ENCODE data around the gene ARMC3. TPM values are rescaled to one million over a fixed set of nuclear protein-coding genes. Genes with fewer than 3 reads are reported as not detected.

ARMC3 gene
- total and polyA plus RNA-seq, 2 experiments from 2014 or later = 0.24 TPM; not detected in 1

DNA sequence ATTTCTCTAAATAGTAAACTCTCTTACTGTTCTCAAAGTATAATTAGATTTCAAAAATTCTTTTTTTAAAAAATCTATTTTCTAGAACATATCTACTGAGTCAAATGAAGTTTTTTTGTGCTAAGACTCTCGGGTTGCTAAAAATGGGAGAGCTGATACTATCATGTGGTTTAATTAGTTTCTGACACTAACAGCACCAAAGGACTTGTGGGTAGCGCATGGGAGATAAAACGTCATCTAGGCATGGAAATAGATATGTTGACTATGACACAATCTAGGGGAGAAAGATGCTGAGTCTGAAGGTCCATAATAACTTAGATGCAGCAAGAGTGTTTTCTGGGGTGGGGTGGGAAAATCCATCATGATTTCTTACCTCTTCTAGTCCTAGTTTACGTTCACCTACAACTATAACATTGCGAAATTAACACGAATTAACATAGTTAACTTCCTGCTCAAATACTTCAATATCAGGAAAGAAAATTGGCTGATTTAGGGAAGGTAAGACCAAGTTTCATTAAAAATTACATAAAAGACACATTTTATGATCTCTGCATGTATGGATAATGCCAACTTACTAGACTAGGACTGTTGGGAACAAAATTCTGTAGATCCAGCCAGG lies 14.3 kb upstream of the ARMC3 start (continued):
- TF ChIP-seq, protein P1, sequence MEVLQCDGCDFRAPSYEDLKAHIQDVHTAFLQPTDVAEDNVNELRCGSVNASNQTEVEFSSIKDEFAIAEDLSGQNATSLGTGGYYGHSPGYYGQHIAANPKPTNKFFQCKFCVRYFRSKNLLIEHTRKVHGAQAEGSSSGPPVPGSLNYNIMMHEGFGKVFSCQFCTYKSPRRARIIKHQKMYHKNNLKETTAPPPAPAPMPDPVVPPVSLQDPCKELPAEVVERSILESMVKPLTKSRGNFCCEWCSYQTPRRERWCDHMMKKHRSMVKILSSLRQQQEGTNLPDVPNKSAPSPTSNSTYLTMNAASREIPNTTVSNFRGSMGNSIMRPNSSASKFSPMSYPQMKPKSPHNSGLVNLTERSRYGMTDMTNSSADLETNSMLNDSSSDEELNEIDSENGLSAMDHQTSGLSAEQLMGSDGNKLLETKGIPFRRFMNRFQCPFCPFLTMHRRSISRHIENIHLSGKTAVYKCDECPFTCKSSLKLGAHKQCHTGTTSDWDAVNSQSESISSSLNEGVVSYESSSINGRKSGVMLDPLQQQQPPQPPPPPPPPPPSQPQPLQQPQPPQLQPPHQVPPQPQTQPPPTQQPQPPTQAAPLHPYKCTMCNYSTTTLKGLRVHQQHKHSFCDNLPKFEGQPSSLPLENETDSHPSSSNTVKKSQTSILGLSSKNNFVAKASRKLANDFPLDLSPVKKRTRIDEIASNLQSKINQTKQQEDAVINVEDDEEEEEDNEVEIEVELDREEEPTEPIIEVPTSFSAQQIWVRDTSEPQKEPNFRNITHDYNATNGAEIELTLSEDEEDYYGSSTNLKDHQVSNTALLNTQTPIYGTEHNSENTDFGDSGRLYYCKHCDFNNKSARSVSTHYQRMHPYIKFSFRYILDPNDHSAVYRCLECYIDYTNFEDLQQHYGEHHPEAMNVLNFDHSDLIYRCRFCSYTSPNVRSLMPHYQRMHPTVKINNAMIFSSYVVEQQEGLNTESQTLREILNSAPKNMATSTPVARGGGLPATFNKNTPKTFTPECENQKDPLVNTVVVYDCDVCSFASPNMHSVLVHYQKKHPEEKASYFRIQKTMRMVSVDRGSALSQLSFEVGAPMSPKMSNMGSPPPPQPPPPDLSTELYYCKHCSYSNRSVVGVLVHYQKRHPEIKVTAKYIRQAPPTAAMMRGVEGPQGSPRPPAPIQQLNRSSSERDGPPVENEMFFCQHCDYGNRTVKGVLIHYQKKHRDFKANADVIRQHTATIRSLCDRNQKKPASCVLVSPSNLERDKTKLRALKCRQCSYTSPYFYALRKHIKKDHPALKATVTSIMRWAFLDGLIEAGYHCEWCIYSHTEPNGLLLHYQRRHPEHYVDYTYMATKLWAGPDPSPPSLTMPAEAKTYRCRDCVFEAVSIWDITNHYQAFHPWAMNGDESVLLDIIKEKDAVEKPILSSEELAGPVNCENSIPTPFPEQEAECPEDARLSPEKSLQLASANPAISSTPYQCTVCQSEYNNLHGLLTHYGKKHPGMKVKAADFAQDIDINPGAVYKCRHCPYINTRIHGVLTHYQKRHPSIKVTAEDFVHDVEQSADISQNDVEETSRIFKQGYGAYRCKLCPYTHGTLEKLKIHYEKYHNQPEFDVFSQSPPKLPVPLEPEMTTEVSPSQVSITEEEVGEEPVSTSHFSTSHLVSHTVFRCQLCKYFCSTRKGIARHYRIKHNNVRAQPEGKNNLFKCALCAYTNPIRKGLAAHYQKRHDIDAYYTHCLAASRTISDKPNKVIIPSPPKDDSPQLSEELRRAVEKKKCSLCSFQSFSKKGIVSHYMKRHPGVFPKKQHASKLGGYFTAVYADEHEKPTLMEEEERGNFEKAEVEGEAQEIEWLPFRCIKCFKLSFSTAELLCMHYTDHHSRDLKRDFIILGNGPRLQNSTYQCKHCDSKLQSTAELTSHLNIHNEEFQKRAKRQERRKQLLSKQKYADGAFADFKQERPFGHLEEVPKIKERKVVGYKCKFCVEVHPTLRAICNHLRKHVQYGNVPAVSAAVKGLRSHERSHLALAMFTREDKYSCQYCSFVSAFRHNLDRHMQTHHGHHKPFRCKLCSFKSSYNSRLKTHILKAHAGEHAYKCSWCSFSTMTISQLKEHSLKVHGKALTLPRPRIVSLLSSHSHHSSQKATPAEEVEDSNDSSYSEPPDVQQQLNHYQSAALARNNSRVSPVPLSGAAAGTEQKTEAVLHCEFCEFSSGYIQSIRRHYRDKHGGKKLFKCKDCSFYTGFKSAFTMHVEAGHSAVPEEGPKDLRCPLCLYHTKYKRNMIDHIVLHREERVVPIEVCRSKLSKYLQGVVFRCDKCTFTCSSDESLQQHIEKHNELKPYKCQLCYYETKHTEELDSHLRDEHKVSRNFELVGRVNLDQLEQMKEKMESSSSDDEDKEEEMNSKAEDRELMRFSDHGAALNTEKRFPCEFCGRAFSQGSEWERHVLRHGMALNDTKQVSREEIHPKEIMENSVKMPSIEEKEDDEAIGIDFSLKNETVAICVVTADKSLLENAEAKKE (CRISPR knock-in tag; IDR thresholded peaks at IDR 0.05) = no peak

DNA sequence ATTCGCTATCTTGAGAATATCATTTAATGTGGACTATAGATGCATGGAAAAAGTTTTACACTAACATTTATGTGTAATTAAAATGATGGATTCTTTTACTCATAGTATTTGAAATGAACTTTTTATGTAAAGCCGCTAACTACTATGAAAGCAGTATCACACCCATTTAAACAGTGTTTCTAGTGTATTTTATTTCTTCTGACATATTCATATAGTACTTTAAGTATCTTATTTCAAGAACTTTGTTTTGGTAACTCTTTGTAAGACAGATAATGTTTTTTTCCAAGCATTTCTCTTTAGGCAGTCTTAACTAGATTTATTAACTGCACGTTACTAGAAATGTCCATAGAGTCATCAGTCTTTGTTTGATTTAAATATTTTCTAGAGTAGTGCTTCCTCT lies 12.5 kb upstream of the ARMC3 start:
- Histone ChIP-seq H3K79me2 (replicated peaks; ENCODE audit: insufficient read depth) (no peaks in the 10 kb centered on the region), H3K27ac (ENCODE audit: low read depth) (no peak overlapping the region), H3K36me3 (ENCODE audit: insufficient read depth) (no peaks in the 10 kb centered on the region), H3K27me3 (ENCODE audit: insufficient read depth) (no peaks in the 10 kb centered on the region), H3K9me2 (ENCODE audit: insufficient read depth) (no peaks in the 10 kb centered on the region; the same call in 1 of the 2 replicates), H3K4me1 (ENCODE audit: insufficient read depth) (no peaks in the 10 kb centered on the region), H3K4me3 (no peak overlapping the region), H2AFZ (no peak overlapping the region), H3K4me2 (no peak overlapping the region), H4K20me1 (replicated peaks; ENCODE audit: insufficient read depth) (no peaks in the 10 kb centered on the region), H3F3A (replicated peaks; ENCODE audit: low read depth) (no peaks in the 10 kb centered on the region)
- Mint-ChIP-seq H3K4me1 (no peaks in the 10 kb centered on the region), H3K9me3 (peaks cover 8% of the 10 kb centered on the region; the same call in 1 of the 3 replicates), H3K27ac (no peak overlapping the region), H3K36me3 (ENCODE audit: low read depth) (no peaks in the 10 kb centered on the region; the same call in 2 of the 3 replicates), H3K27me3 (ENCODE audit: insufficient read depth, low read depth, poor library complexity) (peaks cover 2% of the 10 kb centered on the region), H3K4me3 (no peak overlapping the region)
- no peak for ATAC-seq
- DNase-seq (ENCODE audit: low spot score) = no peak
- TF ChIP-seq JUNB (IDR thresholded peaks at IDR 0.05; ENCODE audit: unreplicated experiment) (no peak), EZH2phosphoT487 (IDR thresholded peaks at IDR 0.05; ENCODE audit: unreplicated experiment) (no peak), NANOG (IDR thresholded peaks at IDR 0.05; ENCODE audit: borderline replicate concordance) (no peak), EZH2 (IDR thresholded peaks at IDR 0.05; ENCODE audit: low read depth, unreplicated experiment) (no peak), POLR2AphosphoS5 (IDR thresholded peaks at IDR 0.05; ENCODE audit: low read depth) (no peak), CREB1 (CRISPR knock-in tag; IDR thresholded peaks at IDR 0.05; ENCODE audit: low read depth) (no peak)
- TF ChIP-seq, protein P2, sequence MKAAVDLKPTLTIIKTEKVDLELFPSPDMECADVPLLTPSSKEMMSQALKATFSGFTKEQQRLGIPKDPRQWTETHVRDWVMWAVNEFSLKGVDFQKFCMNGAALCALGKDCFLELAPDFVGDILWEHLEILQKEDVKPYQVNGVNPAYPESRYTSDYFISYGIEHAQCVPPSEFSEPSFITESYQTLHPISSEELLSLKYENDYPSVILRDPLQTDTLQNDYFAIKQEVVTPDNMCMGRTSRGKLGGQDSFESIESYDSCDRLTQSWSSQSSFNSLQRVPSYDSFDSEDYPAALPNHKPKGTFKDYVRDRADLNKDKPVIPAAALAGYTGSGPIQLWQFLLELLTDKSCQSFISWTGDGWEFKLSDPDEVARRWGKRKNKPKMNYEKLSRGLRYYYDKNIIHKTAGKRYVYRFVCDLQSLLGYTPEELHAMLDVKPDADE (IDR thresholded peaks at IDR 0.05) = no peak
- TF ChIP-seq, protein P3, sequence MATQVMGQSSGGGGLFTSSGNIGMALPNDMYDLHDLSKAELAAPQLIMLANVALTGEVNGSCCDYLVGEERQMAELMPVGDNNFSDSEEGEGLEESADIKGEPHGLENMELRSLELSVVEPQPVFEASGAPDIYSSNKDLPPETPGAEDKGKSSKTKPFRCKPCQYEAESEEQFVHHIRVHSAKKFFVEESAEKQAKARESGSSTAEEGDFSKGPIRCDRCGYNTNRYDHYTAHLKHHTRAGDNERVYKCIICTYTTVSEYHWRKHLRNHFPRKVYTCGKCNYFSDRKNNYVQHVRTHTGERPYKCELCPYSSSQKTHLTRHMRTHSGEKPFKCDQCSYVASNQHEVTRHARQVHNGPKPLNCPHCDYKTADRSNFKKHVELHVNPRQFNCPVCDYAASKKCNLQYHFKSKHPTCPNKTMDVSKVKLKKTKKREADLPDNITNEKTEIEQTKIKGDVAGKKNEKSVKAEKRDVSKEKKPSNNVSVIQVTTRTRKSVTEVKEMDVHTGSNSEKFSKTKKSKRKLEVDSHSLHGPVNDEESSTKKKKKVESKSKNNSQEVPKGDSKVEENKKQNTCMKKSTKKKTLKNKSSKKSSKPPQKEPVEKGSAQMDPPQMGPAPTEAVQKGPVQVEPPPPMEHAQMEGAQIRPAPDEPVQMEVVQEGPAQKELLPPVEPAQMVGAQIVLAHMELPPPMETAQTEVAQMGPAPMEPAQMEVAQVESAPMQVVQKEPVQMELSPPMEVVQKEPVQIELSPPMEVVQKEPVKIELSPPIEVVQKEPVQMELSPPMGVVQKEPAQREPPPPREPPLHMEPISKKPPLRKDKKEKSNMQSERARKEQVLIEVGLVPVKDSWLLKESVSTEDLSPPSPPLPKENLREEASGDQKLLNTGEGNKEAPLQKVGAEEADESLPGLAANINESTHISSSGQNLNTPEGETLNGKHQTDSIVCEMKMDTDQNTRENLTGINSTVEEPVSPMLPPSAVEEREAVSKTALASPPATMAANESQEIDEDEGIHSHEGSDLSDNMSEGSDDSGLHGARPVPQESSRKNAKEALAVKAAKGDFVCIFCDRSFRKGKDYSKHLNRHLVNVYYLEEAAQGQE (IDR thresholded peaks at IDR 0.05; ENCODE audit: unreplicated experiment) = no peak

All from GM23338 (cell line).